ENCODE data around the gene ROCK2.

ROCK2 gene

DNA sequence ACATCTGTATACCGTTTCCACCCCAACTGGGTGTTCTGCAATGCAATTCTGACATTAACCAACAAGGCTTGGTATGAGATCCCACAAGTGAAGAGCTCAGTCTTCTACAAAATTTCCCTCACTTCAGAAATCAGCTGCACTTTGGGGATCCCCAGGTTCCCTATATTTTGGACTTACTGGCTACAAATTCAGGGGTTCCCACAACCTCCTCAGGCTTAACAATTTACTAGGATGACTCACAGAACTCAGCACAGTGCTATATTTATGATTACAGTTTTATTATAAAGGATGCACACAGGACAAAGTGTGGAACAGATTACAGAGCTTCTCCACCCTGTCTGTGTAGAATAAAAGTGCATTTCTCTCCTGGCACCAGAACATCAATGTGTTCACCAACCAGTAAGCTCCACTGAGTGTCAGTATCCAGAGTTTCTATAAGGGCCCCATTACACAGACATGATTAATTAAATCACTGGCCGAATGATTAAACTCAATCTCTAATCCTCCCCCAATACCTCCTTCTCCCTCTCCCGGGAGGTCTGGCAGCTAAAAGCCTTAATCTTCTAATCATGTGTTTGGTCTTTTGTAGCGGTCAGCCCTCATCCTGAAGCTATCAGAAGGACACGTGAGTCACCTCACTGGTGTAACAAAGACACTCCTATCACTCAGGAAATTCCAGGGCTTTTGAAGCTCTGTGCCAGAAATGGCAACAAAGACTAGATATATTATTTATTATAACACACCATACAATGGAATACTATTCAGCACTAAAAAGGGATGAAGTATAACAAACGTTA, 104.6 kb downstream of the ROCK2 start:
- Histone ChIP-seq H3K4me3 (ENCODE audit: low read depth, low read length) (no peak overlapping the region), H3K4me1 (ENCODE audit: control insufficient read depth, insufficient read depth, low read length) (no peaks in the 10 kb centered on the region), H3K27ac (ENCODE audit: extremely low read depth, low read depth, low read length) (no peak overlapping the region), H3K36me3 (ENCODE audit: control insufficient read depth in 2 of 2, insufficient read depth in 1 of 2, low read length in 2 of 2) (peaks cover 0 to 3% of the 10 kb centered on the region in 2 experiments; a peak in 1 of 3 replicates), H3K9me3 (ENCODE audit: control insufficient read depth, insufficient read depth, low read depth, low read length) (no peaks in the 10 kb centered on the region)
- POLR2A ChIA-PET = no interaction called here
- TF ChIP-seq, protein P1, sequence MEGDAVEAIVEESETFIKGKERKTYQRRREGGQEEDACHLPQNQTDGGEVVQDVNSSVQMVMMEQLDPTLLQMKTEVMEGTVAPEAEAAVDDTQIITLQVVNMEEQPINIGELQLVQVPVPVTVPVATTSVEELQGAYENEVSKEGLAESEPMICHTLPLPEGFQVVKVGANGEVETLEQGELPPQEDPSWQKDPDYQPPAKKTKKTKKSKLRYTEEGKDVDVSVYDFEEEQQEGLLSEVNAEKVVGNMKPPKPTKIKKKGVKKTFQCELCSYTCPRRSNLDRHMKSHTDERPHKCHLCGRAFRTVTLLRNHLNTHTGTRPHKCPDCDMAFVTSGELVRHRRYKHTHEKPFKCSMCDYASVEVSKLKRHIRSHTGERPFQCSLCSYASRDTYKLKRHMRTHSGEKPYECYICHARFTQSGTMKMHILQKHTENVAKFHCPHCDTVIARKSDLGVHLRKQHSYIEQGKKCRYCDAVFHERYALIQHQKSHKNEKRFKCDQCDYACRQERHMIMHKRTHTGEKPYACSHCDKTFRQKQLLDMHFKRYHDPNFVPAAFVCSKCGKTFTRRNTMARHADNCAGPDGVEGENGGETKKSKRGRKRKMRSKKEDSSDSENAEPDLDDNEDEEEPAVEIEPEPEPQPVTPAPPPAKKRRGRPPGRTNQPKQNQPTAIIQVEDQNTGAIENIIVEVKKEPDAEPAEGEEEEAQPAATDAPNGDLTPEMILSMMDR (tag by site-specific recombination; IDR thresholded peaks at IDR 0.05) = no peak
- TF ChIP-seq ZNF791 (tag by site-specific recombination; IDR thresholded peaks at IDR 0.05) (no peak), ZNF658 (tag by site-specific recombination; IDR thresholded peaks at IDR 0.05) (no peak), ZNF112 (tag by site-specific recombination; IDR thresholded peaks at IDR 0.05) (no peak), OVOL3 (tag by site-specific recombination; IDR thresholded peaks at IDR 0.05) (no peak), ZBTB8A (tag by site-specific recombination; IDR thresholded peaks at IDR 0.05) (no peak), ZNF830 (tag by site-specific recombination; IDR thresholded peaks at IDR 0.05; ENCODE audit: low read depth) (no peak), KLF16 (tag by site-specific recombination; IDR thresholded peaks at IDR 0.05) (no peak)
- TF ChIP-seq, protein P2, sequence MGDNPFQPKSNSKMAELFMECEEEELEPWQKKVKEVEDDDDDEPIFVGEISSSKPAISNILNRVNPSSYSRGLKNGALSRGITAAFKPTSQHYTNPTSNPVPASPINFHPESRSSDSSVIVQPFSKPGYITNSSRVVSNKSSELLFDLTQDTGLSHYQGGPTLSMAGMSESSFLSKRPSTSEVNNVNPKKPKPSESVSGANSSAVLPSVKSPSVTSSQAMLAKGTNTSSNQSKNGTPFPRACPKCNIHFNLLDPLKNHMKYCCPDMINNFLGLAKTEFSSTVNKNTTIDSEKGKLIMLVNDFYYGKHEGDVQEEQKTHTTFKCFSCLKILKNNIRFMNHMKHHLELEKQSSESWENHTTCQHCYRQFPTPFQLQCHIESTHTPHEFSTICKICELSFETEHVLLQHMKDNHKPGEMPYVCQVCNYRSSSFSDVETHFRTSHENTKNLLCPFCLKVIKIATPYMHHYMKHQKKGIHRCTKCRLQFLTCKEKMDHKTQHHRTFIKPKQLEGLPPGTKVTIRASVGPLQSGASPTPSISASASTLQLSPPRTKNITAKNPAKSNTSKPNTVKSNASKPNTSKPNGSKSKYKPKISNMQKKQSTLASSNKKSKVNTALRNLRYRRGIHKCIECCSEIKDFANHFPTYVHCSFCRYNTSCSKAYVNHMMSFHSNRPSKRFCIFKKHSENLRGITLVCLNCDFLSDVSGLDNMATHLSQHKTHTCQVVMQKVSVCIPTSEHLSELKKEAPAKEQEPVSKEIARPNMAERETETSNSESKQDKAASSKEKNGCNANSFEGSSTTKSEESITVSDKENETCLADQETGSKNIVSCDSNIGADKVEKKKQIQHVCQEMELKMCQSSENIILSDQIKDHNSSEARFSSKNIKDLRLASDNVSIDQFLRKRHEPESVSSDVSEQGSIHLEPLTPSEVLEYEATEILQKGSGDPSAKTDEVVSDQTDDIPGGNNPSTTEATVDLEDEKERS (tag by site-specific recombination; IDR thresholded peaks at IDR 0.05) = no peak
- CTCF ChIA-PET = interaction anchor here (1.5 to 1.7 kb wide), 2 partner anchors 107 to 342 kb away, joined by 3 to 7 read pairs; a partner anchor contains a TSS

DNA sequence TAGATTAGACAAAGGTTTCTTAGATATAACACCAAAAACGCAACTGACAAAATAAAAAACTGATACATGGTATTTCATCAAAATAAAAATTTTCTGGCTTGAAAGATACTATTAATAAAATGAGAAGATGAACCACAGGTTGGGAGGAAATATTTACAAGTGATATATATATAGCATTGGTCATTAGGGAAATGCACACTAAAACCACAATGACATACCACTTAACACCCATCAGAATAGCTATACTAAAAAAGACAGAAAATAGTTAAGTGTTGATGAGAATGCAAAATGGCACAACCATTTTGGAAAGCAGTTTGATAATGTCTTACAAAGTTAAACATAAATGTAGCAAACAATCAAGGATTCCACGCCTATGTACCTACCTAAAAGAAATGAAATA, 105.3 kb downstream of the ROCK2 start:
- Histone ChIP-seq H3K27ac (ENCODE audit: extremely low read depth, low read depth, low read length) (no peak overlapping the region), H3K4me3 (ENCODE audit: low read depth, low read length) (no peak overlapping the region), H3K36me3 (ENCODE audit: control insufficient read depth in 2 of 2, insufficient read depth in 1 of 2, low read length in 2 of 2) (peaks cover 0 to 3% of the 10 kb centered on the region in 2 experiments; a peak in 1 of 3 replicates), H3K4me1 (ENCODE audit: control insufficient read depth, insufficient read depth, low read length) (no peaks in the 10 kb centered on the region), H3K9me3 (ENCODE audit: control insufficient read depth, insufficient read depth, low read depth, low read length) (no peaks in the 10 kb centered on the region)
- ChIA-PET CTCF (interaction anchor here (1.5 to 1.7 kb wide), 2 partner anchors 106 to 343 kb away, joined by 3 to 7 read pairs; a partner anchor contains a TSS), POLR2A (no interaction called here)
- no peak for TF ChIP-seq ZNF473 (tag by site-specific recombination; IDR thresholded peaks at IDR 0.05)
- TF ChIP-seq, protein P3, sequence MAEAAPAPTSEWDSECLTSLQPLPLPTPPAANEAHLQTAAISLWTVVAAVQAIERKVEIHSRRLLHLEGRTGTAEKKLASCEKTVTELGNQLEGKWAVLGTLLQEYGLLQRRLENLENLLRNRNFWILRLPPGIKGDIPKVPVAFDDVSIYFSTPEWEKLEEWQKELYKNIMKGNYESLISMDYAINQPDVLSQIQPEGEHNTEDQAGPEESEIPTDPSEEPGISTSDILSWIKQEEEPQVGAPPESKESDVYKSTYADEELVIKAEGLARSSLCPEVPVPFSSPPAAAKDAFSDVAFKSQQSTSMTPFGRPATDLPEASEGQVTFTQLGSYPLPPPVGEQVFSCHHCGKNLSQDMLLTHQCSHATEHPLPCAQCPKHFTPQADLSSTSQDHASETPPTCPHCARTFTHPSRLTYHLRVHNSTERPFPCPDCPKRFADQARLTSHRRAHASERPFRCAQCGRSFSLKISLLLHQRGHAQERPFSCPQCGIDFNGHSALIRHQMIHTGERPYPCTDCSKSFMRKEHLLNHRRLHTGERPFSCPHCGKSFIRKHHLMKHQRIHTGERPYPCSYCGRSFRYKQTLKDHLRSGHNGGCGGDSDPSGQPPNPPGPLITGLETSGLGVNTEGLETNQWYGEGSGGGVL (tag by site-specific recombination; IDR thresholded peaks at IDR 0.05) = no peak

DNA sequence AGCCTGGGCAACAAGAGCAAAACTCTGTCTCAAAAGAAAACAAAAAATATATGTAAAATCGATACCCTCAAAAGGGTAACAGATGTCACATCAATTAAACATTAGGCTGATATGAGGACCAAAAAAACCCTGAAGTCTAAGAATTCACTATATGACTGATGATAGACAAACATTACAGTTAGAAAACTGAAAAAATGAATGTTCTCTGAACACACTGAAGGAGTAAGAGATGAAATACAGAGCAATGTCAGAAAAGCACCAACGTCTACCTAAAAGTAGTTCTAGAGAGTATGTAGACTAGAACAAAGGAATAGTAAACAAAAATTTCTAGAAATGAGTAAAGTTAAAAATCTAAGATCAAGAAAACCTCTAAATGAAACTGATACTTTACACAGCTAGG, 107.3 kb downstream of the ROCK2 start:
- CTCF ChIA-PET = interaction anchor here (0.7 to 1.2 kb wide), 2 partner anchors 175 to 210 kb away, joined by 3 to 5 read pairs; no protein-coding TSS in a partner anchor
- Histone ChIP-seq H3K36me3 (ENCODE audit: control insufficient read depth in 2 of 2, insufficient read depth in 1 of 2, low read length in 2 of 2) (no peaks in the 10 kb centered on the region; a peak in 1 of 3 replicates), H3K4me3 (ENCODE audit: low read depth, low read length) (no peak overlapping the region), H3K27ac (ENCODE audit: extremely low read depth, low read depth, low read length) (no peak overlapping the region), H3K4me1 (ENCODE audit: control insufficient read depth, insufficient read depth, low read length) (no peaks in the 10 kb centered on the region), H3K9me3 (ENCODE audit: control insufficient read depth, insufficient read depth, low read depth, low read length) (no peaks in the 10 kb centered on the region)
- POLR2A ChIA-PET = no interaction called here
- no peak for TF ChIP-seq ZNF155 (tag by site-specific recombination; IDR thresholded peaks at IDR 0.05)
- TF ChIP-seq ZNF335 (tag by site-specific recombination; conservative IDR thresholded peaks at IDR 0.05) = no peak
- TF ChIP-seq, protein P4, sequence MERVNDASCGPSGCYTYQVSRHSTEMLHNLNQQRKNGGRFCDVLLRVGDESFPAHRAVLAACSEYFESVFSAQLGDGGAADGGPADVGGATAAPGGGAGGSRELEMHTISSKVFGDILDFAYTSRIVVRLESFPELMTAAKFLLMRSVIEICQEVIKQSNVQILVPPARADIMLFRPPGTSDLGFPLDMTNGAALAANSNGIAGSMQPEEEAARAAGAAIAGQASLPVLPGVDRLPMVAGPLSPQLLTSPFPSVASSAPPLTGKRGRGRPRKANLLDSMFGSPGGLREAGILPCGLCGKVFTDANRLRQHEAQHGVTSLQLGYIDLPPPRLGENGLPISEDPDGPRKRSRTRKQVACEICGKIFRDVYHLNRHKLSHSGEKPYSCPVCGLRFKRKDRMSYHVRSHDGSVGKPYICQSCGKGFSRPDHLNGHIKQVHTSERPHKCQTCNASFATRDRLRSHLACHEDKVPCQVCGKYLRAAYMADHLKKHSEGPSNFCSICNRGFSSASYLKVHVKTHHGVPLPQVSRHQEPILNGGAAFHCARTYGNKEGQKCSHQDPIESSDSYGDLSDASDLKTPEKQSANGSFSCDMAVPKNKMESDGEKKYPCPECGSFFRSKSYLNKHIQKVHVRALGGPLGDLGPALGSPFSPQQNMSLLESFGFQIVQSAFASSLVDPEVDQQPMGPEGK (tag by site-specific recombination; IDR thresholded peaks at IDR 0.05) = no peak
- no peak for TF ChIP-seq MEIS1 (CRISPR knock-in tag; IDR thresholded peaks at IDR 0.05; ENCODE audit: borderline replicate concordance)
- no peak for TF ChIP-seq ZNF391 (tag by site-specific recombination; IDR thresholded peaks at IDR 0.05; ENCODE audit: borderline replicate concordance, low read depth)
- TF ChIP-seq, protein P5, sequence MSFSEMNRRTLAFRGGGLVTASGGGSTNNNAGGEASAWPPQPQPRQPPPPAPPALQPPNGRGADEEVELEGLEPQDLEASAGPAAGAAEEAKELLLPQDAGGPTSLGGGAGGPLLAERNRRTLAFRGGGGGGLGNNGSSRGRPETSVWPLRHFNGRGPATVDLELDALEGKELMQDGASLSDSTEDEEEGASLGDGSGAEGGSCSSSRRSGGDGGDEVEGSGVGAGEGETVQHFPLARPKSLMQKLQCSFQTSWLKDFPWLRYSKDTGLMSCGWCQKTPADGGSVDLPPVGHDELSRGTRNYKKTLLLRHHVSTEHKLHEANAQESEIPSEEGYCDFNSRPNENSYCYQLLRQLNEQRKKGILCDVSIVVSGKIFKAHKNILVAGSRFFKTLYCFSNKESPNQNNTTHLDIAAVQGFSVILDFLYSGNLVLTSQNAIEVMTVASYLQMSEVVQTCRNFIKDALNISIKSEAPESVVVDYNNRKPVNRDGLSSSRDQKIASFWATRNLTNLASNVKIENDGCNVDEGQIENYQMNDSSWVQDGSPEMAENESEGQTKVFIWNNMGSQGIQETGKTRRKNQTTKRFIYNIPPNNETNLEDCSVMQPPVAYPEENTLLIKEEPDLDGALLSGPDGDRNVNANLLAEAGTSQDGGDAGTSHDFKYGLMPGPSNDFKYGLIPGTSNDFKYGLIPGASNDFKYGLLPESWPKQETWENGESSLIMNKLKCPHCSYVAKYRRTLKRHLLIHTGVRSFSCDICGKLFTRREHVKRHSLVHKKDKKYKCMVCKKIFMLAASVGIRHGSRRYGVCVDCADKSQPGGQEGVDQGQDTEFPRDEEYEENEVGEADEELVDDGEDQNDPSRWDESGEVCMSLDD (tag by site-specific recombination; IDR thresholded peaks at IDR 0.05) = no peak

Data from HEK293 (cell line).